HG03354 (cell line): Measurements from ENCODE around the gene CCDC148.
"Not testable (repeated sequence)": the region's sequence is repeated elsewhere in the genome, so short reads cannot be mapped to it uniquely, and the experiment has no call there.

ENCODE experiments used
- ATAC-seq: cut with Tn5 transposase; IDR thresholded peaks from one replicate; pipeline ENCODE4 v1.9.1; 2021; ENCODE audit warnings: mild to moderate bottlenecking; ENCODE audit not compliant: unreplicated experiment, poor library complexity, severe bottlenecking

The CCDC148 gene

DNA sequence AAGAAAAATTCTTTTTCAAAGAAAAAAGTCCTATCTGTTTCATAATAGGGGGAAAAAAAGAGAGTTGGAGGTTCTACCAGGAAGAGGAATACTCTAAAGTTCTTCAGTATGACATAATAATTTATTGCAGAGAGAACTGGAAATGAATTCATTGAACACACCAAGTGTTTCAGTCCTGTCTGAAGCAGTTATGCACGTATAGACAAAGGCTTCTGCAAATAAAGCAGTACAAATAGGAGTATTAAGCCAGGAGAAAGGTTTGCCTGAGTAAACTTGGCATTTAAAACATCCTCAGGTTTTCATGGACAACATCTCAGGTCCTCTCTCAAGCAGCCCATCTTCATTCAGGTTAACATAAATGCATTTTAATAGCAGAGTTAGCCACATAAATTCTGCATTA is 141.6 kb downstream of the CCDC148 start:
- no peak for ATAC-seq

DNA sequence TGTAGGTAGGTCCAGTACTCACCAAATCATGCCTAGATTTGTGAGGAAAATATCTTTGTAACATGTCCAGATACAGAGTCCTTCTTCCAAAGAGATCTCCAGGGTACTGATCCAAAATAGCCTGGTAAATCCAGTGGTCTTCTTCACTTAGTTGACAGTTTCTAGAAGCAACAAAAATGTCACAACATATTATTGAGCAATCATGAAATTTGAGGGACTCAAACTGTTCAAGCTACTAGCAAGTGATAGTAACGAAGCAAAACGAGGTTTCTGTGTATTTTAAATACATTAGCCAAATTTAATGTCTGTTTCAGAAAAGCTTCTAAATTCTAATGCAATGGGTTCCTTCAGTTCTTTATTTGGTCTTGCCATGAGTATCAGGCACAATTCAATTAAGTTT is 142.8 kb downstream of the CCDC148 start:
- ATAC-seq = no peak

DNA sequence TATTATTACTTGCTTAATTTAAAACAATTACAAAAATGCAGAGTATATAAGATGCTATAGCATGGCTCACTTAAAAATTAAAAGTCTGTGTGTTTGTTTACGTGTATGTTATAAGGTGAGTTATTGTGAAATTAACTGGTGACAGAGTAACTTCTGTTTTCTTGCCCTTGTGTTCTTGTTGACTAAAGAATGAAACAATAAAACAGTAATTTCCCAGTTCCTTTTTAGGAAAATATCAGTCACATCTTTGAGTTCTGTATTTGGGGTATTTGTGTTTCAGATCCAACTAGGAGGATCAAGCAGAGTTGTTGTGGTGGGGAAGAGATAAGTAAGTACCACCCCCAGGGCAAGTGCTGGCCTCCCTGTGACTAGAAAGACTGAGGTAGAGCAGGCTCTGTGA is 143.6 kb downstream of the CCDC148 start:
- ATAC-seq = no peak

DNA sequence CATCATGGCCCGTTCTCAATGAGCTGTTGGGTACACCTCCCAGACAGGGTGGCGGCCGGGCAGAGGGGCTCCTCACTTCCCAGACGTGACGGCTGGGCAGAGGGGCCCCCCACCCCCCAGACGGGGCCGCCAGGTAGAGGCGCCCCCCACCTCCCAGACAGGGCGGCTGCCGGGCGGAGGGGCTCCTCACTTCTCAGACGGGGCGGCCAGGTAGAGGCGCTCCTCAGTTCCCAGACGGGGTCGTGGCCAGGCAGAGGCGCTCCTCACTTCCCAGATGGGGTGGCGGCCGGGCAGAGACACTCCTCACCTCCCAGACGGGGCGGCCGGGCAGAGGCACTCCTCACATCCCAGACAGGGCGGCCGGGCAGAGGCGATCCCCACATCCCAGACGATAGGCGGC is 146.1 kb downstream of the CCDC148 start:
- not testable (repeated sequence) for ATAC-seq

DNA sequence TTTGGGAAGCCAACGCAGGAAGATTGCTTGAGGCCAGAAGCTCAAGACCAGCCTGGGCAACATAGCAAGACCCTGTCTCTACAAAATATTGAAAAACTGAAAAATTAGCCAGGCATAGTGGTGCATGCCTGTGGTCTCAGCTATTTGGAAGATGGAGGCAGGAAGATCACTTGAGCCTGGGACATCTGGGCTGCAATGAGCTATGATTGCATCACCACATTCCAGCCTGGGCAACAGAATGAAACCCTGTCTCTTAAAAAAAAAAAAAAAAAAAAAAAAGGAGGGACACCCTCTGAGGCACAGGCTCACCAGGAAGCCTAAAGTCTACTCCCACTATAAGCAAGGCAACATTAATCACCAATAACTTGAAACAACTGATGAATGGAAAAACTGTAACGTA is 151.1 kb downstream of the CCDC148 start:
- no peak for ATAC-seq

DNA sequence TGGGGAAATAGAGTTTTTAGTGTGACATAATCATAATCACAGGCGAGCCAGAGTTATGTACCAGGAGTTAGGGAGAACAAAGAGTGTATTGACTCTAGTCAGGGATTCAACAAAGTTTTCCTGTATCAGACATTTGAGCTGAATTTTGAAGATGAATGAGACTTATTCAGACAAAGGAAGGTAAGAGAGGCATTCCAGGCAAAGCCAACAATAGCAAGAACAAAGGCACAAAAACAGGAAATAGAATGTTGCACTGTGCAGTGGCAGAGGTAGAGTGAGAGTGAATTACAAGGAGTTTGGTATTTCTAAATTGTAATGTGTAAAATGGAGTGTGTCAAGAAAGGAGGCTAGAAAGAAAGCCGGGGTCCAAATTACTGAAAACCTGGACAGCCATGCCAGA is 156.2 kb downstream of the CCDC148 start:
- no peak for ATAC-seq

DNA sequence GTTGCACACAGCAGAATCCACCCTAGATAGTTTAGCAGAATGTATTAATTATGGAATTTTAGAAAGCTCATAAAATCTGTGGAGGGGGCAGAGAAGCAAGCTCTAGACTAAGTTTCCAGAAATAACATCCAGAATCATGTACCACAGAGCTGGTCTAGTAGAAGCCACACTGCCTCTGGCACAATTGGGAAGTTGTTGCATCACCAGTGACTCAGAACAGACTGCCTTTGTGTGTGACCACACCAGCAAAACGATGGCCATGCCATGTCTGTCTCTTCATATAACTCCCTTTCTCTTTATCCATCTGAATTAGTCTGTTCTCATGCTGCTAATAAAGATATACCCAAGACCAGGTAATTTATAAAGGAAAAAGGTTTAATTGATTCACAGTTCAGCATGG is 158.9 kb downstream of the CCDC148 start:
- ATAC-seq = no peak

DNA sequence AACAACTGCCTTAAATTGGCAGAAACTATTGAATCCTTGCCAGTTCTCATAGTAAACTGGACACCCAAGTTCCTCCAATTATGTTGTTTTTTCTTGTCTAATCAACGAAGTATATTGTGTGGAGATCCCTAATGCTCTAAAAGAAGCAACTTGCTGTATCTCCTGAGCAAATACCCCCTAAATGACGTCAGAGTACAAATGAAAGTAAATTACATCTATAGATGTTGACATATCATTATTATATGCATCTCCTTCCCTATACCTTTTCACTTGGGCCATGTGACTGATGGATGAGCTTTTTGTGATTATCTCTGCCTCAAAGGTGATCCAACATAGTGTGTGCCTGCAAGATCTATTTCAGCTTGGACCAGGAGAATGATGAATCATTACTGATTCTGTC is 159.4 kb downstream of the CCDC148 start:
- no peak for ATAC-seq

DNA sequence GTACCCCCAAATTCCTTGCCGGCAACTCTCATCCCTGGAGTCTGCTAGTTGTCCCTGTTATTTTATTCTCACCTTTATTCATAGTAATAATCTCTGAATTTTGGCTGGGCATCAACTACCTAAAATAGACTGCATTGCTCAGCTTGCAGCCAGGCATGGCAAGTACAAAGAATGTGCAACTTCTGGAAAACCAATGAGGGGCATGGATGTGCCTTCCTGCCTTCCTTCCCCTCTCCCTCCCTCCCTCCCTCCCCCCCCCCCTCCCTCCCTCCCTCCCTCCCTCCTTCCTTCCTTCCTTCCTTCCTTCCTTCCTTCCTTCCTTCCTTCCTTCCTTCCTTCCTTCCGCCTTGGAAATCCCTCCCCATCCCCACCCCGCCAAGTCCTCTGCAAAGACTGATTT is 162.8 kb downstream of the CCDC148 start:
- ATAC-seq = no peak

DNA sequence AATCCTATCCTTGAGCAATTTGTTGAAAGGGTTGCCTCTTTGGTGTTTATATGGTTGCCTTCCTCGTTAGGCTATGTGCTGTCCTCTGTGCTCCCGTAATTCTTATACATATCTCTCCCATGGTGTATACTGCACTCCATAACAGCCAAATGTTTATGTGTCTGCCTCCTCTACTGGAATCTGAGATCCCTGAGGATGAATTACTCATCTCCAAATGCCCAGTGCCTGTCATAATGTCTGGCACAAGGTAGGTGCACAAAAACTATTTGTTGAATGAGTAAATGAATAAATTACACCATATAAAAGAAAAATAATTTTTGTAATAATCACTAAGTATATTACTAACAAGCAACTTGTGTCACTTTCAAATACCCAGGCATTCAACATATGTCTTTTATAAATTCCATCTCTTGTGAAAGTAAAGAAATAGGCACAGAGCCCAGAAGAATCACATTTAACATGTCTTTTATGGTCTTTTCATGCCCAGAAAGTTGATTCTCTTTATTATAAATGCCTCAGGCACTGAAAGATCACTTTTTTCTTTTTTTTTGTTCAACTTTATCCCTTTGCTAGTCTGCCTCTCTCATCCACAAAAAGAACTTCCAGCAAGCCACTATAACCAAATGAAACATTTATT is 164.9 kb downstream of the CCDC148 start:
- no peak for ATAC-seq

DNA sequence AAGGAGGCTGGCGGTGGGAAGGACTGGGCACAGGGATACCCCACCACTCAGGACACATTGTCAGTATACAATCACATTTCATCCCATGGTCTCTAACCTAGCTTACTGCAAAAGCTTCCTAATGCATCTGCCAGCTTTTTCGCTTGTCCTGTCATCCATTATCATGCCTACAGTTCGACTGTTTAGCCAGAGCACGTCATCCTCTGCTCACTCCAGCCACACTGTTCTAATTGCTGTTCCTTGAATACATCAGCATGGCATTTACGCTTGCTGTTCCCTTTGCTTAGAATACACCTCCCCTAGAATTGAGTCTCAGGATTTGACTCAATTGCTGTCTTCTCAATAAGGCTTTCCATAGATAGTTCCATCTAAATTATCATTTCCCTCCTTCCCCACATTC is 166.3 kb downstream of the CCDC148 start:
- no peak for ATAC-seq

DNA sequence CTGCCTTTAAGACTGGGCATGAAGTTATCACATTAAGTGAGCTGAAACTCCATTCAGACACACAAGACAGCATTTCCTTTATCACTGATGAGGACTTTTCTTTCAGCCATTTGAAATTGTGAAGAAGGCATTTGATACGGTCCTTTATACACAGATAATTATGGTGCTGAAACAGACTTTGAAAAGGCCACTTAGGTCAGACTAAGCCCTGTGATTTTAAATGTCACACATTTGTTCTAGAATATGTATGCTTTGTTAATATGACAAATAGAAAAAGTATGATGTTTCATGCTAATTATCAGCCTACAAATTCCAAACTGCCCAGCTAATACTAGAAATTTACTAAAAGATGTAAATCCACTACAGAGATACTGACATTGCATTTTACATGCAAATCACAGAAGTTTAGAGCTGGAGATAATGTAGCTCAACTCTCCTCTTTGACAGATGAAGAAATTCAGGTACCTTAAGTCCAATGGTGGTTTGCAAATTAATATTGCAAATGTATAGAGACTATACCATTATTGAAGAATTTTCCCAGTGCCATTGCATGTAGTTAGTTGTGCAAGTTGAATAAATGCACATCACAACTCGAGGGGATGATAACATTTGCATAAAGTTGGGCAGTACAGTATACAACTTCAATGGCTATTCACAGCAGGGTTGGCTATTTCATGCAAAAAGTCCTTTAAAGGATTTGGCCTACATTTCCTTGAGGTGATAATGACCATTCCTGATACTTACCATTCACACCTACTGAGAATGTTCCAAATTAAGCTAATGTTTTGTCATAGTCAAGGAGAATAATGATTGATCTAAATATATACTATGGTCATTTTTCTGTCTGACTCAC is 179.7 kb downstream of the CCDC148 start:
- ATAC-seq = no peak

DNA sequence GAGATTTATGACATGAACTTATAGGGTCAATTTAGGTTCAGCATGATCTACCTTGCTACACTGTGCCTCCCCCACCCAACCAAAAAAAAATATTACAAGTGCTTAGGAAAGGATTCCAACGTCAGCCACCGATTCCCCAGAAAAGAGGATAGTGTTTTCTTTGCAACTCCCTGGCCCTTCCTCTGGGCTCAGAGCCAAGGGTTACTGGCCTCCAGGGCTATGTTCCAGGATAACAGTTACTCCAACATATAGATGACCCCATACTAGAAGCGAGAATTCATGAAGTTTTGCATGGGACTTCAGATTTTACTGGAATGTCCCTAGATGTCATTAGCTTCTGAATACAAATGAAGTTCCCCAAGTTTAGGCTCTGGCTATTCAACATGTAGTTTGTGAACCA is 182.8 kb downstream of the CCDC148 start:
- ATAC-seq = no peak

DNA sequence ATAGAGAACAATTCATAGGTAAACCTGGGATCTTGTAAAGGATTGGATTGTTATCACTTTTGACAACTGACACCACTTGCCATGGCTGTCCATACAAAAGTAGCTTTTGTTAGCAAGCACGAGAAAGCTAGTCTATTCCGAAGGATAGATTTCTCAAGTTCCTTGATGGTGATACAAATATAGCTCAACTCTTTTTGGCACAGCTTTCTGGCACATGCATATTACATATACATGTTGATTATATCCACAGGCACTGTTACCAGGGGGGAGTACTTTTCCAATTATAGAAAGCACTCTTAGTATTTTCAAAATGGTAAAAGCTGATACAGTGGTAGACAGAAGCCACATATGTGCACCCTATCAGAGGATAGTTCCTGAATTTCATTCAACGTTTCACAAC is 186.0 kb downstream of the CCDC148 start:
- ATAC-seq = no peak

DNA sequence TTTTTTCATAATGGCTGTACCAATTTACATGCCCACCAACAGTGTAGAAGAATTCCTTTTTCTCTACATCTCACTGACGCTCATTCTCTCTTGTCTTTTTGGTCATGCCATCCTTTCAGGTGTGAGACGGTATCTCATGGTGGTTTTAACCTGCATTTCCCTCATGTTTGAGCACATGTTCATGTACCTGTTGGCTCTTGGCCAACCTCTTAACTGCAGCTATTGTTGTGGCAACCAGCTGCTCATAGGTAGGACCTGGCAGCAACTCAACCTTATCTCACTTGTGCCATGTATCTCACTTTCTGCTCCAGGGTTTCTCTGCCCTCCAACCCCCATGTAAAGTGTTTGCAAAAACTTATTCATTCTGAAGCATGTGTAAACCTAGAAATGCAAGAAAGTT is 187.4 kb downstream of the CCDC148 start:
- ATAC-seq = no peak

DNA sequence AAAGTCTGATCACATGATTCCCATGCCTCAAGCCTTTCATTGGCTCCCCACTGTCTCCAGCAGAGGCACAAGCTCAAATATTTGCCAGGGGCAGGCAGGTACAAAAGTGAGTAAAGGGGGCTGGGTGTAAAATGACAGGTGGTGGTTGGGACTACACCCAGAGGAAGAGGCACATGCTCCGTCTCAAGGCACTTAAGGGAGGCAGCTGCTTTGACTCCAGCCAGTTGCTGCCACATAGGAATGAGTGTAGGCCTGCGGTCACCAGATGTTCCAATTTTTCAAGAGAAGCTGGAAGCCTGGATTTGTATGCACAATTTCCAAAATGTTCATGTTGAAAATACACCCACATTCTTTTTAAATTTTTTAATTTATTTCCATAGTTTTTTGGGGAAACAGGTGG is 190.4 kb downstream of the CCDC148 start:
- no peak for ATAC-seq

DNA sequence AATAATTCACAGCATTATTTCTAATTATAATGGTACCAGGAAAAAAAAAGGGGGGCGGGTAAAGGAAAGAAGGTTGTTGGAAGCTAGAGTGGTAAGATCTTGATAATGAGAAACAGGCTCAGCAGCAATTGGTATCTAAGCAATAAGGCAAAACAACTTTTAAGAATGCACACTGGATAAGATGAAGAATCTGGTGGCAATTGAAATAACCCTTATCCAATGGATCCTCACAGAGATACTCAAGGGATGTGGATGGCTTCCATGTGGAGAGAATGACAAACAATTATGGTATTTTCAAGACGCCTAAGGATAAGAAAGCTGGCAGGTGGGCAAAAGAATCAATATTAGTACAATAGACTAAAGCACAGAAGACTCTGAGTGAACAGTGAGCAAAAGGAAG is 201.3 kb downstream of the CCDC148 start:
- ATAC-seq = no peak

DNA sequence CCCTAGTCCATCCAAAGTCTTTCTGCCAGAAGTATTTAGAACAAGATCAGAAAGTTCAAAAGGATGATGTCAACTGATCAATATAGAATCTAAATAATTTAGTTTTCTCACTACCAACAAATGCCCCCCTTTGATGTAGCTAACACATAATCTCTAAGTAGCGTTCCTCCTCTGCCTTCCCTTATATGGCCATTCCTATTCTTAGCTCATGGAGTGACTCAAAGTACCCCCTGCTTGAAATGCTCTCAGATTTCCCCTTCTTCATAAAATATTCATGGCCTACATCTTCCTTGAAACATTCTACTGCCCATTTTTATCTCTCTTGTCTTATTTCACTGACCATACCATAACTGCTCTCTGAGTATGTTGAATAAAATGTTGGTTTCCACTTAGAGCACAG is 203.4 kb downstream of the CCDC148 start:
- no peak for ATAC-seq

DNA sequence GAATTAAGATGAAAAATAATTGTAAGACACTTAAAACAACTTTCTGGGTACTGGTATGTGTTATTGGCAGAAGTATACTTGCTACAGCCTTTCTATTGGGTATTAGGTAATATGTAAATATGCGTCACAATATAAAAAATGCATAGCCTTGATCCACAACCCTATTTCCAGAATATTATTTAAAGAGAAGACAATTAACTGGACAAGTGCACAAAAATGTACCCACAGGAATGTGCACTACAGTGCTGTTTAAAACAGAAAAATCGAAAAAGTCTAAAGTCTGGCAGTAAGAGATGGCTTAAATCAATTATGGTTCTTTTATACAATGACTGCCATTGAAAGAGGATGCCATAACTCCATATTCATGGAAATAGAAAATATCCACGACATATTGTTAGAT is 205.2 kb downstream of the CCDC148 start:
- ATAC-seq = no peak

DNA sequence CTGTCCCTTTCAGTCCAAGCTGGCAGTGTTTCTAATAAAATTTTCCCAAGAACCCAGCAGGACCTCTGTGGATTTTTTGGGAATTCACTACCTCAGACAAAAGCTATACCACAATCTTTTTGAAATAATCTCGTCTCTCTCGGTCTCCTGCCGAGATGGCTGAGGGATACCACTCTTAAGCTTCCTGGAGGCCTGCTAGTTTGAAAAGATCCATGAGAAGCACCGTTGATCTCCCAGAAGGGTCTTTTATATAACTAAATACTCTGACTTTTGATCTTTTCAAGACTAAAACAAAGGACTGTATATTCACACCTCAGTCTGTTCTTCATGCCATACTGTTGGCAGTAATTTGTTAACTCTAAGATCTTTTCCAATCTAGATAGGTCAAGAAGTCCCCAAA is 213.2 kb downstream of the CCDC148 start:
- ATAC-seq = no peak

DNA sequence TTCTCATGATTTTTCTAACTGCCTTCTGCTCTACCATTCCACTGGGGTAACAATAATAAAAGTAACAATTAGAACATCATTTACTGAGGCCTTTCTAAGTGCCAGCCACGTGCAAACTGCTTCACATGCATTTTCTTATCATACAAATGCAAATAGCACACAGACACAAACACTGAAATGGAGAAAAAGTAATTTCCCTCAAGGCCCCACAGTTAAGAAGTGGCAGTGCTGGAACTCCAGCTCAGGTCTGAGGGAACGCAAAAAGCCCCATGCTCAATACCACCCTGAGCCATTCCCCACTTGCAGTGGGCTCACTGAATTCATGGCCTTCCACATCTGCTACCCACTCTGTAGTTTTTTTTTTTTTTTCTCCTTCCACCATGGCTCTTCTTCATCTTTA is 214.3 kb downstream of the CCDC148 start:
- no peak for ATAC-seq

DNA sequence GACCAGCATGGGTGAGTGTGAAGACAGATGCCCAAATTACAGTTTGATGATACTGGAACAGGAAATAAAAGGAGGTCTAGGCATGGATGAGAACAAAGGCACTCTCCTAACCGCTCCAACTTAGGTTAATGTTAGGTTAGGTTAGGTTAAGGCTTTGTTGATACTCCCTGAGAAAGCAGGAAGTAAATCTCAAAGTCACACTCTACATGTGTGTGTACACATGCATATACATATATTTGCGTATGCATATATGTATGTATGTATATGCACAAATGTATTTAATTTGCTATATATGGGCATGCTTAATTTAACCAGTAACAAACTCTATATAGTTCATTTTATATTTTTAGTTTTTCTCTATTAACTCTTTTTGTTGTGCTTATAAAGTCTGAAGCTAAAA is 215.6 kb downstream of the CCDC148 start:
- no peak for ATAC-seq
